ENCODE measurements around the gene KPNB1.

Gene KPNB1

GRCh38 chr17:47725446-47726111 is 75.9 kb downstream of the KPNB1 start:
- no peak for TF ChIP-seq GATA3 (IDR thresholded peaks at IDR 0.05; ENCODE audit: low read depth, low read length)
- TF ChIP-seq GATA2 (IDR thresholded peaks at IDR 0.05; ENCODE audit: low read depth, low read length): no peak

- TF ChIP-seq GATA2 (IDR thresholded peaks at IDR 0.05; ENCODE audit: low read depth, low read length) (0 out of 2 replicates have a peak, but pooled peaks have one; percentile 18), GATA3 (IDR thresholded peaks at IDR 0.05; ENCODE audit: low read depth, low read length) (no peak)
Observed at GRCh38 chr17:47726796-47727703, 77.3 kb downstream of the KPNB1 start.

- TF ChIP-seq GATA2 (IDR thresholded peaks at IDR 0.05; ENCODE audit: low read depth, low read length) (no peak), GATA3 (IDR thresholded peaks at IDR 0.05; ENCODE audit: low read depth, low read length) (no peak)
Observed at GRCh38 chr17:47727704-47728036, 78.0 kb downstream of the KPNB1 start.

GRCh38 chr17:47728214-47728877 is 78.6 kb downstream of the KPNB1 start:
- TF ChIP-seq GATA3 (IDR thresholded peaks at IDR 0.05; ENCODE audit: low read depth, low read length) (no peak), GATA2 (IDR thresholded peaks at IDR 0.05; ENCODE audit: low read depth, low read length) (no peak)

GRCh38 chr17:47729476-47729875 is 79.8 kb downstream of the KPNB1 start:
- TF ChIP-seq GATA3 (IDR thresholded peaks at IDR 0.05; ENCODE audit: low read depth, low read length) (no peak), GATA2 (IDR thresholded peaks at IDR 0.05; ENCODE audit: low read depth, low read length) (no peak)

GRCh38 chr17:47730681-47731080 is 81.0 kb downstream of the KPNB1 start:
- TF ChIP-seq GATA2 (IDR thresholded peaks at IDR 0.05; ENCODE audit: low read depth, low read length) (no peak), GATA3 (IDR thresholded peaks at IDR 0.05; ENCODE audit: low read depth, low read length) (no peak)

GRCh38 chr17:47731396-47731795 is 81.7 kb downstream of the KPNB1 start:
- TF ChIP-seq GATA2 (IDR thresholded peaks at IDR 0.05; ENCODE audit: low read depth, low read length): no peak
- TF ChIP-seq GATA3 (IDR thresholded peaks at IDR 0.05; ENCODE audit: low read depth, low read length): no peak

- TF ChIP-seq GATA2 (IDR thresholded peaks at IDR 0.05; ENCODE audit: low read depth, low read length) (no peak), GATA3 (IDR thresholded peaks at IDR 0.05; ENCODE audit: low read depth, low read length) (no peak)
Observed at GRCh38 chr17:47732399-47733046, 82.8 kb downstream of the KPNB1 start.

- TF ChIP-seq GATA3 (IDR thresholded peaks at IDR 0.05; ENCODE audit: low read depth, low read length): no peak
- no peak for TF ChIP-seq GATA2 (IDR thresholded peaks at IDR 0.05; ENCODE audit: low read depth, low read length)
Observed at GRCh38 chr17:47733047-47733673, 83.4 kb downstream of the KPNB1 start, which contains the start of gene TBX21. Gene TBX21, plus strand, starts transcription at chr17:47733236. Its CDS starts 219 bp downstream, at chr17:47733455.

- no peak for TF ChIP-seq GATA3 (IDR thresholded peaks at IDR 0.05; ENCODE audit: low read depth, low read length)
- no peak for TF ChIP-seq GATA2 (IDR thresholded peaks at IDR 0.05; ENCODE audit: low read depth, low read length)
Observed at GRCh38 chr17:47733674-47734410, 84.1 kb downstream of the KPNB1 start.

- TF ChIP-seq GATA3 (IDR thresholded peaks at IDR 0.05; ENCODE audit: low read depth, low read length) (no peak), GATA2 (IDR thresholded peaks at IDR 0.05; ENCODE audit: low read depth, low read length) (no peak)
Observed at GRCh38 chr17:47735139-47735464, 85.4 kb downstream of the KPNB1 start.
